LNCAP (cell line): ENCODE data around the gene SRRM3.

Experiments
- TF ChIP-seq, protein P1 (sequence below): fragments of 450-650 bp; IDR thresholded peaks from 2 replicates; pipeline ENCODE4 v1.5.1; 2017; ENCODE audit warnings: mild to moderate bottlenecking

SRRM3 gene

DNA sequence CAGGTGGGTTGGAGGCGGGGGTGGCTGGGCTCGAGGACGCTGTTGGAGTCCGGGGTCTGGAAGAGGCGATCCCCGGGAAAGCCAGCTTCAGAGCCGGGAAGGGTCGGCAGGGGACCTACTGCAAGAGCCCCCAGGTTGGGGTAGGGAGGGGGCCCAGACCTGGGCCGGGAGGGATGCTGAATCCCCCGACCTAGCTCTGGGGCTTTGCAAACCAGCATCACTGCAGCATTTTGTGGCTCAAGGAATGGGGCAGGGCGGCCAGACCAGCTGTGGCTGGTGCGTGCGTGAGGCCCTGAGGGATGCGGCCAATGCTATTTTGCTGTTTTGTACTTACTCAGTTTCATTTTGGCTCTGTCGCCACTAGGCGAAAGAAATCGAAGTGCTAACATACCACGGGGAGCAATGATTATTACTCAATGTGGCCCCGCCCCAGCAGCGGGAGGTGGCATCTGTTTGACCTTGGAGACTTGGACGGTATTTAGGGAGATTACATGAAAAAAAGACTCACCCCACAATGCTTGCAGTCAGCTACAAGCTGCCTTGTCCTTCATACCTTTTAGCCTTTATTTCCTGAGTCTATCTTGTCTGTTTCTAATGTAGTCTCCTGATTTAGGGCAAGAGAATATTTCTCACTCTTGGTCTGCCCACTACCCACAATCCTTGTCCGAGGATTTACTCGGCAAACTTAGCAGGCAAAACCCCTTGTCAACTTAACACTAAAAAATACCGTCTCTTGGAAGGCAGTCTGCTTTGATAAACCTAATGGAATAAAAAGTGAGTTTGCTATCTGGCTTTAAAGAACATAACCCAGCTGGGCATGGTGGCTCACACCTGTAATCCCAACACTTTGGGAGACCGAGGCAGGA, 117.0 kb downstream of the SRRM3 start:
- TF ChIP-seq, protein P1, sequence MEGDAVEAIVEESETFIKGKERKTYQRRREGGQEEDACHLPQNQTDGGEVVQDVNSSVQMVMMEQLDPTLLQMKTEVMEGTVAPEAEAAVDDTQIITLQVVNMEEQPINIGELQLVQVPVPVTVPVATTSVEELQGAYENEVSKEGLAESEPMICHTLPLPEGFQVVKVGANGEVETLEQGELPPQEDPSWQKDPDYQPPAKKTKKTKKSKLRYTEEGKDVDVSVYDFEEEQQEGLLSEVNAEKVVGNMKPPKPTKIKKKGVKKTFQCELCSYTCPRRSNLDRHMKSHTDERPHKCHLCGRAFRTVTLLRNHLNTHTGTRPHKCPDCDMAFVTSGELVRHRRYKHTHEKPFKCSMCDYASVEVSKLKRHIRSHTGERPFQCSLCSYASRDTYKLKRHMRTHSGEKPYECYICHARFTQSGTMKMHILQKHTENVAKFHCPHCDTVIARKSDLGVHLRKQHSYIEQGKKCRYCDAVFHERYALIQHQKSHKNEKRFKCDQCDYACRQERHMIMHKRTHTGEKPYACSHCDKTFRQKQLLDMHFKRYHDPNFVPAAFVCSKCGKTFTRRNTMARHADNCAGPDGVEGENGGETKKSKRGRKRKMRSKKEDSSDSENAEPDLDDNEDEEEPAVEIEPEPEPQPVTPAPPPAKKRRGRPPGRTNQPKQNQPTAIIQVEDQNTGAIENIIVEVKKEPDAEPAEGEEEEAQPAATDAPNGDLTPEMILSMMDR = peak; percentile 16; the same call in 1 of the 2 replicates

DNA sequence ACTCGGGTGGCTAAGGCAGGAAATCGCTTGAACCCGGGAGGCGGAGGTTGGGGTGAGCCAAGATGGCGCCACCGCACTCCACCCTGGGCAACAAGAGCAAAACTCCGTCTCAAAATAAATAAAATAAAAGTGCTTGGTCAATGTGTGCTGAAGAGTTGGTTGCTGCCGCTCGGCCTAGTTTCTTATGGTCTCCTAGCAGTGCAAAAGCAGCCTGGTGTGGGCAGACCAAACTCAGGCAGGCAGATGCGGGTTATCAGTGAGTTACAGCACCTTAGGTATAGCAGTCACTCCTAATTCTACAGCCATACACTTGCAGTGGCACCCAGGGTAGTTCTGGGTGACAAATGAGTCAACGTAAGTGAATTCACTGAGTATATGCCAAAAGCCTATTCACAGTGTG, 123.4 kb downstream of the SRRM3 start:
- TF ChIP-seq, protein P1 = no peak

DNA sequence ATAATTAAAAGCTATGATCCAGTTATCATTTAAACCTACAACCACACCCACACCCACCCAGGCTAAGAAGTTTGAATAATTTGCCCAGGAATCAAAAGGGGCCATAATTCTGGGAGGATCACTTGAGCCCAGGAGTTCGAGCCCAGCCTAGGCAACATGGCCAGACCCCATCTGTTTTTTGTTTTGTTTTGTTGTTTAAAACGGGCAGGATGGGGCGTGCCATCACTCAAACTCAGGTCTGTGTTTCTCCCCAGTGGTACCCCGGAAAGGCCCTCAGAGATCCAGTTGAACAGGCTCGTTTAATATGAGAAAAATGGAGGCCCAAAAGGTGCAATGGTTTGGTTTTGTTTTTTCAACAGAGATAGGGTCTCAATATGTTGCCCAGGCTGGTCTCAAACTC, 124.1 kb downstream of the SRRM3 start:
- TF ChIP-seq, protein P1 = no peak

DNA sequence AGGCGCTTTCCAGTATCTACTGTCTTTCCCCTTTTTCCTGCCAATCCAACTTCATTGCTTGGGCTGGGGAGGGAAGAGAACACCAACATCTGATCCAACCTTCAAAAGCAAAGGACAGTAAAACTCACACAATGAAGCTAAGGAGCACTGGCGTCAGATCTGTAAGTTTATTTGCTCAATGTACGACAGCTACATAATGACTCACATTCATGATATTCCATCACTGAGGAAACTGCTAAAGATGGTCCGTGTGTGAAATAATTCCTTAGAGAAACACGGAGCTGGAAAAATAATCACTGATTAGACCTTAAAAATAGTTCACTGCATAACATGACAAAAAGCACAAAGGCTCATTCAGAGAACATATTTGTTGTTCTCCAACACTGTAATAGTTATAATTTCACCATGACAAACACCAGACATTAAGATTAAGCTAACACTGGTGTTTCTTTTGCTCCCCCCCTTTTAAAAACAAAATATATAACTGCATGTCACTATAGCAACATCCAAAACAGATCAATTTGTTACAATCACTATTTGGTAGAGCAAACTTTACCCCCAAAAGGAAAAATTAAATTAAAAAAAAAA, 125.0 kb downstream of the SRRM3 start:
- TF ChIP-seq, protein P1 = no peak

DNA sequence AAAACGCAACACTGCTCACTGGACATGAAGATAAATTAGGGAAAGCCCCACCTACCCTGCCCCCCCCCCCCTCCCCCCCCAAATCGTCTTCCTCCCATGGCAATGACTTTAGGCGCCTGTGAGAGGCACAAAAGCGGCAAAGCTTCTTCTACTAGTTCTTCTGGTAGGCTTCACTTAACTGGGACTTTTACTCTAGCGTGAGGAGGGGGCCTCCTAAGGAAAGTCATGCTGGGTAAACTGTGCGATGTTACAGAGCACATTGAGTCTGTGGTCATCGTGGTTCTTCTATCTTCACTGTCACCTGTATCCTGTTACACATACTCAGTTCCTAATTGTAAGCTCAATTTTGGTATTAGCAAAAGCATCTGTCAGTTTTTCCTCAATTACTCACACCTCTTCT, 125.9 kb downstream of the SRRM3 start:
- TF ChIP-seq, protein P1 = no peak

DNA sequence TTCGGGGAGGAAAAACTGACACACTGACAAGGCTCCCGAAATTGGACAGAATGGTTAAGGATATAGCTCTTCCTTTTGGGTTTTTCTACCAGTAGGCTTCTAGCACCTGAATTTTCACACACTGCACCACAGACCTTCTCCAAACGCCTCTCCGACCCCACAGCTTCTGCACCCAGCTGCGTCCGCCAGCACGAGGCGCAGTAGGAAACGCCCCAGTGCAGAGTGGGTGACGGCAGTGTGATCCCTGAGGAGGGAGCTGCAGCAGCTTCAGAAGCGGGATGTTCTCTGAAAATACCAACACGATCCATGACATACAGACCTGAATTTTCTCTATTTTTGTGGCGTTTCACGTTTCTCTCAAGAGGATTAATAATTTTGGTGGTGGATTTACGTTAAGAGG, 126.7 kb downstream of the SRRM3 start:
- TF ChIP-seq, protein P1 = no peak

DNA sequence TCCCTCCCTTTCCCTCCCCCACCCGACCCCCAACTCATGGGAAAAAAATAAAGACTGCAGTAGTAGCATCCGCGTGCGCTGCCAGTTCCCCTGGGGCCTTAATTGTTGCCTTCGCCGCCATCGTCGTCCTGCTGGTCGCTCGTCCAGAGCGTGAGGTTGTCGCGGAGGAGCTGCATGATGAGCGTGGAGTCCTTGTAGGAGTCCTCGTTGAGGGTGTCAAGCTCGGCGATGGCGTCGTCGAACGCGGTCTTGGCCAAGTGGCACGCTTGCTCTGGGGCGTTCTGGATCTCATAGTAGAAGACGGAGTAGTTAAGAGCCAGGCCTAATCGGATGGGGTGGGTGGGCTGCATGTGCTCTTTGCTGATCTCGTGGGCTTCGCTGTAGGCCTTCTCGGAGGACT, 127.8 kb downstream of the SRRM3 start:
- TF ChIP-seq, protein P1 = no peak
